ENCODE data around the gene AQP1. TPM values are rescaled to one million over a fixed set of nuclear protein-coding genes. Genes with fewer than 3 reads are reported as not detected.

The AQP1 gene
- total RNA-seq, 1 donor from 2014 or later, result 1,132 TPM

DNA sequence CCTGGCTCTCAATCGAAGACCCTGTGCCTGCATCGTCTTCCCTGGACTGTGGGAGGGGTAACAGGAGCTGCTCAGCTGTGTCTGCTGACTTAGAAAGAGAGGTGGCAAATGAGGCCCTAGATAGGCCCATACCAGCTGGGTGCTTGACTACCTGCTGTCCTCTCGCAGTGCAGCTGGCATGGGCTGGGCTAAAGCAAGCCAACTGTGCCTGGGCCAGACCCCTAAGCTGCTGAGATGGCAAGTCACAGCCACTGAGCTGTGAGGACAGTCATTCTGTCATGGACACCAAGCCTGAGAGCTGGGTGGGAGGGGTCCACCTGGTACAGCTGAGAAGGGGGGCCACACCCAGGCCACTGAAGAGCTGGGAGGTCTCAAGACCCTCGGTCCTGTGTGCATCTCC, 45.8 kb upstream of the AQP1 start:
- DNase-seq (no peak), ATAC-seq (no peak)
- H3K27me3 ChIP-seq, result no peaks in the 10 kb centered on the region
- intact Hi-C loops (cut with DNase I), result no loop called here
- TF ChIP-seq, protein P1, sequence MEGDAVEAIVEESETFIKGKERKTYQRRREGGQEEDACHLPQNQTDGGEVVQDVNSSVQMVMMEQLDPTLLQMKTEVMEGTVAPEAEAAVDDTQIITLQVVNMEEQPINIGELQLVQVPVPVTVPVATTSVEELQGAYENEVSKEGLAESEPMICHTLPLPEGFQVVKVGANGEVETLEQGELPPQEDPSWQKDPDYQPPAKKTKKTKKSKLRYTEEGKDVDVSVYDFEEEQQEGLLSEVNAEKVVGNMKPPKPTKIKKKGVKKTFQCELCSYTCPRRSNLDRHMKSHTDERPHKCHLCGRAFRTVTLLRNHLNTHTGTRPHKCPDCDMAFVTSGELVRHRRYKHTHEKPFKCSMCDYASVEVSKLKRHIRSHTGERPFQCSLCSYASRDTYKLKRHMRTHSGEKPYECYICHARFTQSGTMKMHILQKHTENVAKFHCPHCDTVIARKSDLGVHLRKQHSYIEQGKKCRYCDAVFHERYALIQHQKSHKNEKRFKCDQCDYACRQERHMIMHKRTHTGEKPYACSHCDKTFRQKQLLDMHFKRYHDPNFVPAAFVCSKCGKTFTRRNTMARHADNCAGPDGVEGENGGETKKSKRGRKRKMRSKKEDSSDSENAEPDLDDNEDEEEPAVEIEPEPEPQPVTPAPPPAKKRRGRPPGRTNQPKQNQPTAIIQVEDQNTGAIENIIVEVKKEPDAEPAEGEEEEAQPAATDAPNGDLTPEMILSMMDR (IDR thresholded peaks at IDR 0.05), result no peak
- H3K9me3 ChIP-seq, result no peaks in the 10 kb centered on the region
- H3K36me3 ChIP-seq, result peaks cover 7% of the 10 kb centered on the region
- H3K4me3 ChIP-seq, result no peak overlapping the region
- no peaks in the 10 kb centered on the region for H3K4me1 ChIP-seq
- H3K27ac ChIP-seq, result no peak overlapping the region

GRCh38 chr7:30866939-30867338, 44.7 kb upstream of the AQP1 start:
- H3K4me1 ChIP-seq, result no peaks in the 10 kb centered on the region
- H3K27me3 ChIP-seq, result no peaks in the 10 kb centered on the region
- TF ChIP-seq, protein P1 (IDR thresholded peaks at IDR 0.05), result no peak
- no peak overlapping the region for H3K27ac ChIP-seq
- DNase-seq (no peak), ATAC-seq (no peak)
- H3K9me3 ChIP-seq, result no peaks in the 10 kb centered on the region
- no peak overlapping the region for H3K4me3 ChIP-seq
- intact Hi-C loops (cut with DNase I), result no loop called here
- H3K36me3 ChIP-seq, result peaks cover 8% of the 10 kb centered on the region

GRCh38 chr7:30867483-30867882, 44.2 kb upstream of the AQP1 start:
- H3K36me3 ChIP-seq, result peaks cover 9% of the 10 kb centered on the region
- H3K27ac ChIP-seq, result no peak overlapping the region
- no peak overlapping the region for H3K4me3 ChIP-seq
- TF ChIP-seq, protein P1 (IDR thresholded peaks at IDR 0.05), result no peak
- no peaks in the 10 kb centered on the region for H3K4me1 ChIP-seq
- H3K9me3 ChIP-seq, result no peaks in the 10 kb centered on the region
- H3K27me3 ChIP-seq, result no peaks in the 10 kb centered on the region
- DNase-seq, result no peak
- ATAC-seq, result no peak
- intact Hi-C loops (cut with DNase I), result no loop called here

GRCh38 chr7:30869794-30870611, 41.6 kb upstream of the AQP1 start:
- Histone ChIP-seq H3K9me3 (no peaks in the 10 kb centered on the region), H3K27ac (peak overlapping the region; percentile 42), H3K4me1 (no peaks in the 10 kb centered on the region), H3K27me3 (no peaks in the 10 kb centered on the region), H3K36me3 (peaks cover 18% of the 10 kb centered on the region), H3K4me3 (no peak overlapping the region)
- DNase-seq (no peak), ATAC-seq (no peak)
- TF ChIP-seq, protein P1 (IDR thresholded peaks at IDR 0.05), result no peak
- intact Hi-C loops (cut with DNase I), result no loop called here

DNA sequence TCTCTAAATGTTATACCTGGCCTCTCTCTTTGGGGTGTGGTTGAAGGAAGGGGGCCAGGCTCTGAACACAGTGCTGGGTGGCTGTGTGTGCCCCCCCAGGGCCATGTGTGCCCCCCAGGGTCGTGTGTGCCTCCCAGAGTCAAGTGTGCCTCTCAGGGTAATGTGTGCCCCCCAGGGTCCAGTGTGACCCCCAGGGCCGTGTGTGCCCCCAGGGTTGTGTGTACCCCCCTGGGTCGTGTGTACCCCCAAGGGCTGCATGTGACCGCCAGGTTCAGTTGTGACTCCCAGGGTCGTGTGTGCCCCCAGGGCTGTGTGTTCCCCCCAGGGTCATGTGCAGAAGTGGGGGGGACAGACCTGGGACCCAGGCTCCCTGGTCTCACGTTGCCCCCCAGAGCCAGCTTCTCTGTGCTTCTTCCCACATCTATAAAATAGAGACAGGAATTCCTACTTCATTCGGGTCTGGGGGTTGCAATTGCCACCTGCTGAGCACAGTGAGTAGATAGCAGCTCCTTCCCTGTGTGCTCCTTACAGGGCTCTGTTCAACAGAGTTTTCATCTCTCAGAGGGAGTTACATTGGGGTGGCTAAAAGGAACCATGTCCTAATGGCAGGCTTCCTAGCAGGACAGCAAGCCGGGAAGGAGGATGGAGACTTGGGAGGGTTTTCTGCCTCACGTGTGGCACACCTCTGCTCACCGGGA, 40.7 kb upstream of the AQP1 start:
- H3K27me3 ChIP-seq, result no peaks in the 10 kb centered on the region
- H3K27ac ChIP-seq, result no peak overlapping the region
- ATAC-seq, result no peak
- peaks cover 25% of the 10 kb centered on the region for H3K36me3 ChIP-seq
- no peaks in the 10 kb centered on the region for H3K9me3 ChIP-seq
- no peak for DNase-seq
- intact Hi-C loops (cut with DNase I), result no loop called here
- TF ChIP-seq, protein P1 (IDR thresholded peaks at IDR 0.05), result no peak
- no peak overlapping the region for H3K4me3 ChIP-seq
- no peaks in the 10 kb centered on the region for H3K4me1 ChIP-seq

Data from upper lobe of right lung (tissue), 1 donor.